DND-41 (cell line): Measurements from ENCODE around the gene CARD11.

Experiments
- CTCF ChIP-seq: IDR thresholded peaks from 2 replicates; pipeline ENCODE4 v1.5.1; 2012; ENCODE audit warnings: borderline replicate concordance, low read length, moderate library complexity, mild to moderate bottlenecking; ENCODE audit not compliant: poor library complexity, severe bottlenecking; ENCODE audit errors: extremely low read depth
- EZH2 ChIP-seq: IDR thresholded peaks from 3 replicates; pipeline ENCODE4 v1.6.1; 2012; ENCODE audit warnings: borderline replicate concordance, low read depth, mild to moderate bottlenecking, moderate library complexity, low read length, inconsistent platforms; ENCODE audit not compliant: severe bottlenecking

- TF ChIP-seq CTCF (no peak), EZH2 (no peak)
These were observed 124.4 kb downstream of the CARD11 start for GRCh38 chr7:2919256-2919655.
